Cardiac fibroblast (primary cell): ENCODE data around the gene PXDN.
A peak's percentile ranks its signal among the peaks of the same experiment; 100 is the strongest.

Experiments
- DNase-seq, 2 donors: peaks; one replicate each; pipeline versions ENCODE4 v3.0.0 to v3.0.0-alpha.2; 2010; ENCODE audit warnings: low read depth in 2 of 2
- H3K4me3 ChIP-seq, 2 donors: replicated peaks in 1 of 2; 1 replicate in 1 of 2; 2 replicates in 1 of 2; pipeline ENCODE4 v1.5.1; 2011; ENCODE audit warnings: low read depth in 2 of 2, low read length in 2 of 2, mild to moderate bottlenecking in 2 of 2, moderate library complexity in 1 of 2
- CTCF ChIP-seq: IDR thresholded peaks from one replicate; pipeline ENCODE4 v1.5.1; 2011; ENCODE audit warnings: low read depth, mild to moderate bottlenecking, low read length, inconsistent platforms

PXDN gene

GRCh38 chr2:1678609-1679008 lies 65.7 kb downstream of the PXDN start:
- no peak overlapping the region for H3K4me3 ChIP-seq
- no peak for TF ChIP-seq CTCF
- no peak for DNase-seq

GRCh38 chr2:1677821-1678165 lies 66.5 kb downstream of the PXDN start:
- no peak for TF ChIP-seq CTCF
- no peak overlapping the region for H3K4me3 ChIP-seq
- no peak for DNase-seq

- no peak for DNase-seq
- TF ChIP-seq CTCF = no peak
- no peak overlapping the region for H3K4me3 ChIP-seq
Observed at GRCh38 chr2:1676913-1677820, 67.1 kb downstream of the PXDN start.

GRCh38 chr2:1676091-1676912 lies 68.0 kb downstream of the PXDN start:
- no peak for DNase-seq
- H3K4me3 ChIP-seq = no peak overlapping the region
- TF ChIP-seq CTCF = no peak

GRCh38 chr2:1675633-1676032 lies 68.7 kb downstream of the PXDN start:
- DNase-seq = peak; percentile 88 to 98
- no peak overlapping the region for H3K4me3 ChIP-seq

More at GRCh38 chr2:1675633-1676032, 68.7 kb downstream of the PXDN start:
- TF ChIP-seq CTCF = peak; percentile 86
